Measurements from ENCODE around the gene TSSK3.

The TSSK3 gene

GRCh38 chr1:32365445-32365844 is 3.1 kb downstream of the TSSK3 start:
- H3K36me3 ChIP-seq (ENCODE audit: control insufficient read depth, insufficient read depth, low read length), result no peaks in the 10 kb centered on the region
- H3K9ac ChIP-seq, result no peak overlapping the region
- no peak overlapping the region for H2AFZ ChIP-seq
- no peaks in the 10 kb centered on the region for H3K79me2 ChIP-seq
- H3K4me1 ChIP-seq, result no peaks in the 10 kb centered on the region
- H3K4me2 ChIP-seq (ENCODE audit: low read length), result no peak overlapping the region
- TF ChIP-seq CTCF (IDR thresholded peaks at IDR 0.05), result no peak
- no peaks in the 10 kb centered on the region for H3K27me3 ChIP-seq (ENCODE audit: control insufficient read depth, insufficient read depth, low read length)
- no peak overlapping the region for H3K4me3 ChIP-seq (ENCODE audit: low read depth, low read length)
- H3K27ac ChIP-seq, result no peak overlapping the region
- no peaks in the 10 kb centered on the region for H3K9me3 ChIP-seq (ENCODE audit: control insufficient read depth, low read length)

GRCh38 chr1:32367912-32368635 is 5.7 kb downstream of the TSSK3 start:
- H2AFZ ChIP-seq, result no peak overlapping the region
- no peaks in the 10 kb centered on the region for H3K27me3 ChIP-seq (ENCODE audit: control insufficient read depth, insufficient read depth, low read length)
- no peaks in the 10 kb centered on the region for H3K4me1 ChIP-seq
- no peak overlapping the region for H3K27ac ChIP-seq
- no peaks in the 10 kb centered on the region for H3K79me2 ChIP-seq
- H3K4me3 ChIP-seq (ENCODE audit: low read depth, low read length), result no peak overlapping the region
- no peaks in the 10 kb centered on the region for H3K36me3 ChIP-seq (ENCODE audit: control insufficient read depth, insufficient read depth, low read length)
- H3K9ac ChIP-seq, result no peak overlapping the region
- no peak for TF ChIP-seq CTCF (IDR thresholded peaks at IDR 0.05)
- no peak overlapping the region for H3K4me2 ChIP-seq (ENCODE audit: low read length)
- no peaks in the 10 kb centered on the region for H3K9me3 ChIP-seq (ENCODE audit: control insufficient read depth, low read length)

DNA sequence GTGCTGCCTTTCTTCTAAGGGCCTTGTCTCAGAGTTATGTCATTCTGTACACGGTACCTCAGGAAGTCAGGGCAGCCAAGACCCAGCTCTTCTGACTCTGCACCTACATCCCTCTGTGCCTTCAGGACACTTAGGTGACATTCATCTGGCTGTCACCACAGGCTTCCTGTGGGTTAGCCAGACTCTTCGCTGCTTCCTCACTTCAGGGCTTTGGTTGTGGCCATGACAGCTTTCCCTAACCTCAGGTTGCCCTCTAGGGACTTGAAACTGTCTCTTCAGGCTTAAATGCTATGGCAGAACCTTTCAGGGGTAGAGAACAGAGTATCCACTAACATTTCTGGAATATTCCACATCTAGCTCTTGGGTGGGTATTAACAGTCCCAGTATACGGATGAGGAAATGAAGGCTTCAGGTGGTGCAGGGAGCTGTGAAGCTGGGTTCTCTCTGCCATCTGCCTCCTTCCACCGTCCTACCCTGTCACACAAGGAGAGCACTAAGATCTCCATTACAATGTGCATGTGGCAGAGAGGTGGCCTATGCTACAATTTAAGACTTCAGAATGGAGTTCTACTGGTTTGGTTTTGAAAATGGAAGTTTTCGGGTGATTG is 9.9 kb downstream of the TSSK3 start:
- Histone ChIP-seq H3K79me2 (no peaks in the 10 kb centered on the region), H3K4me3 (ENCODE audit: low read depth, low read length) (no peak overlapping the region), H2AFZ (no peak overlapping the region), H3K9me3 (ENCODE audit: control insufficient read depth, low read length) (no peaks in the 10 kb centered on the region), H3K9ac (no peak overlapping the region), H3K4me2 (ENCODE audit: low read length) (no peak overlapping the region), H3K36me3 (ENCODE audit: control insufficient read depth, insufficient read depth, low read length) (no peaks in the 10 kb centered on the region), H3K27ac (no peak overlapping the region), H3K27me3 (ENCODE audit: control insufficient read depth, insufficient read depth, low read length) (no peaks in the 10 kb centered on the region), H3K4me1 (no peaks in the 10 kb centered on the region)
- TF ChIP-seq CTCF (IDR thresholded peaks at IDR 0.05), result no peak

DNA sequence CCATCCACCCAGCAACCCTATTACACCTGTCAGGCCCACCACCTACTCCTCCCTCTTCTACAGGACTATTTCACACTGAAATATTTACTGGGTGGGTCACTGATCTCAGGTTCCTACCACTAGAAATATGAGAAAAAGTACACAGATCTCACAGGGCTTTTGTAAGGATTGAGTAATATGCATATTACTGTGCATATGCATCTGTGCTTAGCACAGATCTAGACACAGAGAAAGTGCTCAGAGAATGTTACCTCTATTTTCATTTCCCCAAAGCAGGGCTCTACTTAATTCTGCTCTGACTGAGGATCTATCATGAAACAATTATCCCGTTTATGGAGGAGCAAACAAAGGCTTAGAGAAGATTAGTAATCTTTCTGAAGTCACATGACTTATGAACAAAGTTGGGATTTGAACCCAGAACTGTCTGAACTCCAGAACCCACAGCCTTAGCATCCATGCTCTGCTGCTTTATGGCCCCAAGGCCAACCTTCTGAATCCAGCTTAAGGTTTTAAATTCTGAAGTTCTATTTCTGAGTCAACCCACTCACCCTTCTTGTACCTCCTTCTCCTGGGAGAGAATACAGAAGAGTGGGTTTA is 11.8 kb downstream of the TSSK3 start:
- Histone ChIP-seq H3K9ac (no peak overlapping the region), H3K9me3 (ENCODE audit: control insufficient read depth, low read length) (no peaks in the 10 kb centered on the region), H3K27me3 (ENCODE audit: control insufficient read depth, insufficient read depth, low read length) (no peaks in the 10 kb centered on the region), H3K4me1 (no peaks in the 10 kb centered on the region), H3K4me3 (ENCODE audit: low read depth, low read length) (no peak overlapping the region), H3K36me3 (ENCODE audit: control insufficient read depth, insufficient read depth, low read length) (no peaks in the 10 kb centered on the region), H2AFZ (no peak overlapping the region), H3K27ac (no peak overlapping the region), H3K4me2 (ENCODE audit: low read length) (no peak overlapping the region), H3K79me2 (no peaks in the 10 kb centered on the region)
- TF ChIP-seq CTCF (IDR thresholded peaks at IDR 0.05), result no peak

All from parathyroid adenoma (tissue), 2 donors.